ENCODE data around the gene TNFSF10. TPM values are rescaled to one million over a fixed set of nuclear protein-coding genes. Genes with fewer than 3 reads are reported as not detected.

Gene TNFSF10
- total and polyA plus RNA-seq, 9 of the 15 experiments (the other 6 are each of a cell fraction or from before 2014, with no cell fraction given) = 0.07 to 1.3 (median 0.27) TPM; not detected in 1

- TF ChIP-seq PRDM10 (IDR thresholded peaks at IDR 0.05; ENCODE audit: partially characterized antibody) = no peak
- no peak; the same call in 1 of the 2 replicates for TF ChIP-seq FOXM1 (IDR thresholded peaks at IDR 0.05; ENCODE audit: low read depth)
- TF ChIP-seq FOXM1 (CRISPR knock-in tag; IDR thresholded peaks at IDR 0.05; ENCODE audit: low read depth) = no peak
- no peak for TF ChIP-seq POLR2H (tag; IDR thresholded peaks at IDR 0.05; ENCODE audit: low read depth)
- TF ChIP-seq, protein P1, sequence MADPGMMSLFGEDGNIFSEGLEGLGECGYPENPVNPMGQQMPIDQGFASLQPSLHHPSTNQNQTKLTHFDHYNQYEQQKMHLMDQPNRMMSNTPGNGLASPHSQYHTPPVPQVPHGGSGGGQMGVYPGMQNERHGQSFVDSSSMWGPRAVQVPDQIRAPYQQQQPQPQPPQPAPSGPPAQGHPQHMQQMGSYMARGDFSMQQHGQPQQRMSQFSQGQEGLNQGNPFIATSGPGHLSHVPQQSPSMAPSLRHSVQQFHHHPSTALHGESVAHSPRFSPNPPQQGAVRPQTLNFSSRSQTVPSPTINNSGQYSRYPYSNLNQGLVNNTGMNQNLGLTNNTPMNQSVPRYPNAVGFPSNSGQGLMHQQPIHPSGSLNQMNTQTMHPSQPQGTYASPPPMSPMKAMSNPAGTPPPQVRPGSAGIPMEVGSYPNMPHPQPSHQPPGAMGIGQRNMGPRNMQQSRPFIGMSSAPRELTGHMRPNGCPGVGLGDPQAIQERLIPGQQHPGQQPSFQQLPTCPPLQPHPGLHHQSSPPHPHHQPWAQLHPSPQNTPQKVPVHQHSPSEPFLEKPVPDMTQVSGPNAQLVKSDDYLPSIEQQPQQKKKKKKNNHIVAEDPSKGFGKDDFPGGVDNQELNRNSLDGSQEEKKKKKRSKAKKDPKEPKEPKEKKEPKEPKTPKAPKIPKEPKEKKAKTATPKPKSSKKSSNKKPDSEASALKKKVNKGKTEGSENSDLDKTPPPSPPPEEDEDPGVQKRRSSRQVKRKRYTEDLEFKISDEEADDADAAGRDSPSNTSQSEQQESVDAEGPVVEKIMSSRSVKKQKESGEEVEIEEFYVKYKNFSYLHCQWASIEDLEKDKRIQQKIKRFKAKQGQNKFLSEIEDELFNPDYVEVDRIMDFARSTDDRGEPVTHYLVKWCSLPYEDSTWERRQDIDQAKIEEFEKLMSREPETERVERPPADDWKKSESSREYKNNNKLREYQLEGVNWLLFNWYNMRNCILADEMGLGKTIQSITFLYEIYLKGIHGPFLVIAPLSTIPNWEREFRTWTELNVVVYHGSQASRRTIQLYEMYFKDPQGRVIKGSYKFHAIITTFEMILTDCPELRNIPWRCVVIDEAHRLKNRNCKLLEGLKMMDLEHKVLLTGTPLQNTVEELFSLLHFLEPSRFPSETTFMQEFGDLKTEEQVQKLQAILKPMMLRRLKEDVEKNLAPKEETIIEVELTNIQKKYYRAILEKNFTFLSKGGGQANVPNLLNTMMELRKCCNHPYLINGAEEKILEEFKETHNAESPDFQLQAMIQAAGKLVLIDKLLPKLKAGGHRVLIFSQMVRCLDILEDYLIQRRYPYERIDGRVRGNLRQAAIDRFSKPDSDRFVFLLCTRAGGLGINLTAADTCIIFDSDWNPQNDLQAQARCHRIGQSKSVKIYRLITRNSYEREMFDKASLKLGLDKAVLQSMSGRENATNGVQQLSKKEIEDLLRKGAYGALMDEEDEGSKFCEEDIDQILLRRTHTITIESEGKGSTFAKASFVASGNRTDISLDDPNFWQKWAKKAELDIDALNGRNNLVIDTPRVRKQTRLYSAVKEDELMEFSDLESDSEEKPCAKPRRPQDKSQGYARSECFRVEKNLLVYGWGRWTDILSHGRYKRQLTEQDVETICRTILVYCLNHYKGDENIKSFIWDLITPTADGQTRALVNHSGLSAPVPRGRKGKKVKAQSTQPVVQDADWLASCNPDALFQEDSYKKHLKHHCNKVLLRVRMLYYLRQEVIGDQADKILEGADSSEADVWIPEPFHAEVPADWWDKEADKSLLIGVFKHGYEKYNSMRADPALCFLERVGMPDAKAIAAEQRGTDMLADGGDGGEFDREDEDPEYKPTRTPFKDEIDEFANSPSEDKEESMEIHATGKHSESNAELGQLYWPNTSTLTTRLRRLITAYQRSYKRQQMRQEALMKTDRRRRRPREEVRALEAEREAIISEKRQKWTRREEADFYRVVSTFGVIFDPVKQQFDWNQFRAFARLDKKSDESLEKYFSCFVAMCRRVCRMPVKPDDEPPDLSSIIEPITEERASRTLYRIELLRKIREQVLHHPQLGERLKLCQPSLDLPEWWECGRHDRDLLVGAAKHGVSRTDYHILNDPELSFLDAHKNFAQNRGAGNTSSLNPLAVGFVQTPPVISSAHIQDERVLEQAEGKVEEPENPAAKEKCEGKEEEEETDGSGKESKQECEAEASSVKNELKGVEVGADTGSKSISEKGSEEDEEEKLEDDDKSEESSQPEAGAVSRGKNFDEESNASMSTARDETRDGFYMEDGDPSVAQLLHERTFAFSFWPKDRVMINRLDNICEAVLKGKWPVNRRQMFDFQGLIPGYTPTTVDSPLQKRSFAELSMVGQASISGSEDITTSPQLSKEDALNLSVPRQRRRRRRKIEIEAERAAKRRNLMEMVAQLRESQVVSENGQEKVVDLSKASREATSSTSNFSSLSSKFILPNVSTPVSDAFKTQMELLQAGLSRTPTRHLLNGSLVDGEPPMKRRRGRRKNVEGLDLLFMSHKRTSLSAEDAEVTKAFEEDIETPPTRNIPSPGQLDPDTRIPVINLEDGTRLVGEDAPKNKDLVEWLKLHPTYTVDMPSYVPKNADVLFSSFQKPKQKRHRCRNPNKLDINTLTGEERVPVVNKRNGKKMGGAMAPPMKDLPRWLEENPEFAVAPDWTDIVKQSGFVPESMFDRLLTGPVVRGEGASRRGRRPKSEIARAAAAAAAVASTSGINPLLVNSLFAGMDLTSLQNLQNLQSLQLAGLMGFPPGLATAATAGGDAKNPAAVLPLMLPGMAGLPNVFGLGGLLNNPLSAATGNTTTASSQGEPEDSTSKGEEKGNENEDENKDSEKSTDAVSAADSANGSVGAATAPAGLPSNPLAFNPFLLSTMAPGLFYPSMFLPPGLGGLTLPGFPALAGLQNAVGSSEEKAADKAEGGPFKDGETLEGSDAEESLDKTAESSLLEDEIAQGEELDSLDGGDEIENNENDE (IDR thresholded peaks at IDR 0.05; ENCODE audit: low read depth, low read length) = no peak
- TF ChIP-seq ERF (CRISPR knock-in tag; IDR thresholded peaks at IDR 0.05) = no peak
- TF ChIP-seq DPF2 (IDR thresholded peaks at IDR 0.05) = peak; percentile 73
- TF ChIP-seq ZNF224 (CRISPR knock-in tag; IDR thresholded peaks at IDR 0.05) = no peak
- TF ChIP-seq XRCC3 (IDR thresholded peaks at IDR 0.05) = no peak
- TF ChIP-seq, protein P2, sequence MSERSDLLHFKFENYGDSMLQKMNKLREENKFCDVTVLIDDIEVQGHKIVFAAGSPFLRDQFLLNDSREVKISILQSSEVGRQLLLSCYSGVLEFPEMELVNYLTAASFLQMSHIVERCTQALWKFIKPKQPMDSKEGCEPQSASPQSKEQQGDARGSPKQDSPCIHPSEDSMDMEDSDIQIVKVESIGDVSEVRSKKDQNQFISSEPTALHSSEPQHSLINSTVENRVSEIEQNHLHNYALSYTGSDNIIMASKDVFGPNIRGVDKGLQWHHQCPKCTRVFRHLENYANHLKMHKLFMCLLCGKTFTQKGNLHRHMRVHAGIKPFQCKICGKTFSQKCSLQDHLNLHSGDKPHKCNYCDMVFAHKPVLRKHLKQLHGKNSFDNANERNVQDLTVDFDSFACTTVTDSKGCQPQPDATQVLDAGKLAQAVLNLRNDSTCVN (CRISPR knock-in tag; IDR thresholded peaks at IDR 0.05) = no peak
Measured at GRCh38 chr3:172511783-172512762, 11.2 kb downstream of the TNFSF10 start (continued).

All from K562 (cell line).